Measurements from ENCODE around the gene MIS18BP1.
"Not testable (repeated sequence)": the region's sequence is repeated elsewhere in the genome, so short reads cannot be mapped to it uniquely, and the experiment has no call there.

Gene MIS18BP1

GRCh38 chr14:45253070-45253753 lies at the start of gene MIS18BP1:
TSS of gene MIS18BP1 (minus strand) at chr14:45253202. CDS start at chr14:45247286, 5,916 bp downstream.
- peak; percentile 93 for DNase-seq

GRCh38 chr14:45298423-45299117 lies 45.6 kb upstream of the MIS18BP1 start:
- DNase-seq, result no peak

- not testable (repeated sequence) for DNase-seq
Observed at GRCh38 chr14:45294796-45295195, 41.8 kb upstream of the MIS18BP1 start.

GRCh38 chr14:45290547-45290946 lies 37.5 kb upstream of the MIS18BP1 start:
- DNase-seq, result no peak

GRCh38 chr14:45287610-45288009 lies 34.6 kb upstream of the MIS18BP1 start:
- DNase-seq, result no peak

GRCh38 chr14:45284802-45285201 lies 31.8 kb upstream of the MIS18BP1 start:
- DNase-seq, result no peak

GRCh38 chr14:45281731-45282400 lies 28.9 kb upstream of the MIS18BP1 start:
- DNase-seq, result not testable (repeated sequence)

- DNase-seq, result no peak
Observed at GRCh38 chr14:45271858-45272537, 19.0 kb upstream of the MIS18BP1 start.

- no peak for DNase-seq
Observed at GRCh38 chr14:45270031-45270430, 17.0 kb upstream of the MIS18BP1 start.

GRCh38 chr14:45267071-45267470 lies 14.1 kb upstream of the MIS18BP1 start:
- no peak for DNase-seq

- DNase-seq, result no peak
Observed at GRCh38 chr14:45262637-45263036, 9.6 kb upstream of the MIS18BP1 start.

GRCh38 chr14:45261209-45261608 lies 8.2 kb upstream of the MIS18BP1 start:
- no peak for DNase-seq

- no peak for DNase-seq
Observed at GRCh38 chr14:45258805-45259204, 5.8 kb upstream of the MIS18BP1 start.

- no peak for DNase-seq
Observed at GRCh38 chr14:45258073-45258472, 5.1 kb upstream of the MIS18BP1 start.

GRCh38 chr14:45254771-45255170 lies 1.8 kb upstream of the MIS18BP1 start:
- no peak for DNase-seq

- peak; percentile 56 for DNase-seq
Observed at GRCh38 chr14:45253754-45254310, 830 bp upstream of the MIS18BP1 start.

GRCh38 chr14:45252366-45253069 lies 484 bp downstream of the MIS18BP1 start:
- no peak for DNase-seq

GRCh38 chr14:45251912-45252311 lies 1.1 kb downstream of the MIS18BP1 start:
- no peak for DNase-seq

- DNase-seq, result no peak
Observed at GRCh38 chr14:45249856-45250575, 3.0 kb downstream of the MIS18BP1 start.

- no peak for DNase-seq
Observed at GRCh38 chr14:45247427-45247826, 5.6 kb downstream of the MIS18BP1 start.

- no peak for DNase-seq
Observed at GRCh38 chr14:45246691-45247090, 6.3 kb downstream of the MIS18BP1 start.

- no peak for DNase-seq
Observed at GRCh38 chr14:45246151-45246550, 6.9 kb downstream of the MIS18BP1 start.

Data from activated CD8-positive, alpha-beta memory T cell treated with anti-CD3 and anti-CD28 coated beads, Interleukin-2, amount 50 U/mL, for 48 hours (primary cell).